UCSD-AML1 (cell line): Measurements from ENCODE around the gene NLGN2.
A peak's percentile ranks its signal among the peaks of the same experiment; 100 is the strongest.

Experiments used
- DNase-seq: peaks from one replicate; lab custom pipeline; 2025; ENCODE audit not compliant: unreplicated experiment; lab: John Stamatoyannopoulos, UW

The NLGN2 gene

GRCh38 chr17:7392696-7393612, 14.7 kb upstream of the NLGN2 start:
- no peak for DNase-seq

GRCh38 chr17:7393613-7394451, 13.8 kb upstream of the NLGN2 start:
- no peak for DNase-seq

GRCh38 chr17:7394452-7395191, 13.0 kb upstream of the NLGN2 start, which contains the start of gene PLSCR3:
PLSCR3 (minus strand) TSS chr17:7394525; CDS start chr17:7394110, 415 bp downstream.
- peak; percentile 87 for DNase-seq

- DNase-seq: no peak
Measured at GRCh38 chr17:7396147-7396546, 11.5 kb upstream of the NLGN2 start.

- DNase-seq: no peak
Measured at GRCh38 chr17:7398612-7399011, 9.0 kb upstream of the NLGN2 start.

- peak; percentile 76 for DNase-seq
Measured at GRCh38 chr17:7403043-7403726, 4.5 kb upstream of the NLGN2 start.

- no peak for DNase-seq
Measured at GRCh38 chr17:7403727-7403976, 4.0 kb upstream of the NLGN2 start.

- DNase-seq: peak; percentile 99
Measured at GRCh38 chr17:7403977-7404736, 3.5 kb upstream of the NLGN2 start, which contains the start of gene TMEM256. TMEM256 (minus strand) TSS chr17:7404097; CDS start chr17:7404084, 13 bp downstream.

- DNase-seq: peak; percentile 53
Measured at GRCh38 chr17:7404737-7405349, 2.8 kb upstream of the NLGN2 start.

GRCh38 chr17:7405350-7406234, 2.1 kb upstream of the NLGN2 start:
- DNase-seq: no peak

GRCh38 chr17:7406235-7406825, 1.3 kb upstream of the NLGN2 start:
- DNase-seq: no peak

- DNase-seq: no peak
Measured at GRCh38 chr17:7407082-7407481, 563 bp upstream of the NLGN2 start.

- DNase-seq: no peak
Measured at GRCh38 chr17:7408252-7408727, 645 bp downstream of the NLGN2 start.

GRCh38 chr17:7408863-7409262, 1.2 kb downstream of the NLGN2 start:
- DNase-seq: no peak

- DNase-seq: no peak
Measured at GRCh38 chr17:7409716-7410115, 2.1 kb downstream of the NLGN2 start.

- no peak for DNase-seq
Measured at GRCh38 chr17:7410634-7411426, 3.2 kb downstream of the NLGN2 start.

- no peak for DNase-seq
Measured at GRCh38 chr17:7411427-7411750, 3.7 kb downstream of the NLGN2 start.
